ENCODE results near the gene RPP38.

RPP38 gene

GRCh38 chr10:15140698-15141097 lies 43.5 kb downstream of the RPP38 start:
- Histone ChIP-seq H3K4me1 (ENCODE audit: control insufficient read depth, insufficient read depth, low read length) (no peaks in the 10 kb centered on the region), H3K4me3 (ENCODE audit: low read length) (no peak overlapping the region), H3K9me3 (ENCODE audit: control insufficient read depth, low read length) (no peaks in the 10 kb centered on the region), H3K36me3 (ENCODE audit: control insufficient read depth, insufficient read depth, low read length) (no peaks in the 10 kb centered on the region), H3K27me3 (ENCODE audit: control insufficient read depth, insufficient read depth, low read length) (no peaks in the 10 kb centered on the region), H3K9ac (ENCODE audit: low read length) (no peak overlapping the region)

DNA sequence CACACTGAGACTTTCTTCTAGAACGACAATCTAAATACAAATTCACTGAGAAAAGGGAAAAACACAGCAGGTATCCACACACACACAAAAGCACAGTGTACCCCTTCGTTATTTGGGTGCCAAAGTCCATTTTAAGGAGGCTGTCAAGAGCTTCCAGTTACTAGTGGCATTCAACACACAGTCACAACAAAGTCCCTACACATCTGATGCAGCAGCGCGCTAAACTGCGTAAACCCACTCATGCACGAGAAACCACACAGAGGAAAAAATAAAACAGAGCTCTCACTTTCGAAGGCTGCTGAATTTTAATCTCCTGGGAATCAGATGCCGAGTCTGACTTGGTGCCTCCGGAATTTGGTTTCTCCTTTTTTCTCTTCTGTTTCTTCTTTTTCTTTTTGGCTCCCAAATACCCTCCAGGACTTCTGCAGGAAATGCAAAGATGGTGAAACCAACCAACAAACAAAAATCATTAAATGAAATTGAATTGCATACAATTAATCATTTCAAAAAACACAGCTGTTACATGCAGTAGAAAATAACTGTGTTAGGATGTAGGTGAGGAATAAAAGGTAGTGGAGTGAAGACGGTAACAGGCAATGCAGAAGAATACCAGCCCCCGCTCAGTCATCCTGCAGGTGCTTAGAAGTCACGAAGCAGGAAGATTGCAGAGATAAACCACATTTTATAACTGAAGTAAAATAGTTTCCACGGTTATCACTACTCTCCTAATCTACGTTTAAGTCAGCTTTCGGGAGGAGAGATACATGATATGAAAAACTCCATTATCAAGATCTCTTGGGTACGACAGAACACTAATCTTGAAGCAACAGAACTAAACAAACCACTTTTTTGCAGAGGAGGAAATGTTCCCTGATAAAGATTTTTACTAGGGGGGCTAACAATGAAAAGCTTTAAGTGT lies 44.2 kb downstream of the RPP38 start:
- H3K36me3 ChIP-seq (ENCODE audit: control insufficient read depth, insufficient read depth, low read length) = no peaks in the 10 kb centered on the region
- H3K4me3 ChIP-seq (ENCODE audit: low read length) = no peak overlapping the region
- no peaks in the 10 kb centered on the region for H3K9me3 ChIP-seq (ENCODE audit: control insufficient read depth, low read length)
- H3K4me1 ChIP-seq (ENCODE audit: control insufficient read depth, insufficient read depth, low read length) = no peaks in the 10 kb centered on the region
- H3K9ac ChIP-seq (ENCODE audit: low read length) = no peak overlapping the region
- H3K27me3 ChIP-seq (ENCODE audit: control insufficient read depth, insufficient read depth, low read length) = no peaks in the 10 kb centered on the region

- H3K27me3 ChIP-seq (ENCODE audit: control insufficient read depth, insufficient read depth, low read length) = no peaks in the 10 kb centered on the region
- no peaks in the 10 kb centered on the region for H3K9me3 ChIP-seq (ENCODE audit: control insufficient read depth, low read length)
- H3K4me3 ChIP-seq (ENCODE audit: low read length) = no peak overlapping the region
- no peaks in the 10 kb centered on the region for H3K4me1 ChIP-seq (ENCODE audit: control insufficient read depth, insufficient read depth, low read length)
- no peaks in the 10 kb centered on the region for H3K36me3 ChIP-seq (ENCODE audit: control insufficient read depth, insufficient read depth, low read length)
- no peak overlapping the region for H3K9ac ChIP-seq (ENCODE audit: low read length)
Observed at GRCh38 chr10:15144788-15145187, 47.6 kb downstream of the RPP38 start.

DNA sequence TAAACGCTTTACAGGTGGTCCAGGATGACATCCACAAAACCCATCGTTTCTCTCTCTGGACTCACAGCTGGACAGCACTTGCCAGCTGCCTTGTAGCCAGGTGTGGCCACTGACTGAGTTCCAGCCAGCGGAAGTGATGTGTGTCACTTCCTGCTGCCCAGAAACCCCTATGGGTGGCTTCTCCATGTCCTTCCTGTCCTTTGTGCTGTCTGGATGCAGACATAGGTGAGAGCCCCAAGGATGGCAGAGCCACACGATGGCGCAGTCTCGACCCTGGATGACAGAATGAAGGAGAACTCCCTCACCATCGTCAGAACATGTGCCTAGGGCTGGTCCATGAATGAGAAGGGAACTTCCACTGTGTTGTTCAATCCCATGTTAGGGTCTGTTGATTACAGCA lies 49.2 kb downstream of the RPP38 start:
- Histone ChIP-seq H3K36me3 (ENCODE audit: control insufficient read depth, insufficient read depth, low read length) (no peaks in the 10 kb centered on the region), H3K9me3 (ENCODE audit: control insufficient read depth, low read length) (no peaks in the 10 kb centered on the region), H3K9ac (ENCODE audit: low read length) (no peak overlapping the region), H3K4me3 (ENCODE audit: low read length) (no peak overlapping the region), H3K27me3 (ENCODE audit: control insufficient read depth, insufficient read depth, low read length) (no peaks in the 10 kb centered on the region), H3K4me1 (ENCODE audit: control insufficient read depth, insufficient read depth, low read length) (no peaks in the 10 kb centered on the region)

GRCh38 chr10:15147594-15148392 lies 50.6 kb downstream of the RPP38 start:
- Histone ChIP-seq H3K9me3 (ENCODE audit: control insufficient read depth, low read length) (no peaks in the 10 kb centered on the region), H3K27me3 (ENCODE audit: control insufficient read depth, insufficient read depth, low read length) (no peaks in the 10 kb centered on the region), H3K4me1 (ENCODE audit: control insufficient read depth, insufficient read depth, low read length) (peaks cover 8% of the 10 kb centered on the region), H3K4me3 (ENCODE audit: low read length) (no peak overlapping the region), H3K9ac (ENCODE audit: low read length) (no peak overlapping the region), H3K36me3 (ENCODE audit: control insufficient read depth, insufficient read depth, low read length) (no peaks in the 10 kb centered on the region)

GRCh38 chr10:15149042-15149771 lies 52.1 kb downstream of the RPP38 start:
- H3K27me3 ChIP-seq (ENCODE audit: control insufficient read depth, insufficient read depth, low read length) = no peaks in the 10 kb centered on the region
- no peak overlapping the region for H3K9ac ChIP-seq (ENCODE audit: low read length)
- H3K4me3 ChIP-seq (ENCODE audit: low read length) = no peak overlapping the region
- H3K4me1 ChIP-seq (ENCODE audit: control insufficient read depth, insufficient read depth, low read length) = peaks cover 9% of the 10 kb centered on the region
- no peaks in the 10 kb centered on the region for H3K9me3 ChIP-seq (ENCODE audit: control insufficient read depth, low read length)
- H3K36me3 ChIP-seq (ENCODE audit: control insufficient read depth, insufficient read depth, low read length) = no peaks in the 10 kb centered on the region

GRCh38 chr10:15150563-15150962 lies 53.4 kb downstream of the RPP38 start:
- H3K4me1 ChIP-seq (ENCODE audit: control insufficient read depth, insufficient read depth, low read length) = peaks cover 10% of the 10 kb centered on the region
- H3K27me3 ChIP-seq (ENCODE audit: control insufficient read depth, insufficient read depth, low read length) = no peaks in the 10 kb centered on the region
- no peaks in the 10 kb centered on the region for H3K36me3 ChIP-seq (ENCODE audit: control insufficient read depth, insufficient read depth, low read length)

DNA sequence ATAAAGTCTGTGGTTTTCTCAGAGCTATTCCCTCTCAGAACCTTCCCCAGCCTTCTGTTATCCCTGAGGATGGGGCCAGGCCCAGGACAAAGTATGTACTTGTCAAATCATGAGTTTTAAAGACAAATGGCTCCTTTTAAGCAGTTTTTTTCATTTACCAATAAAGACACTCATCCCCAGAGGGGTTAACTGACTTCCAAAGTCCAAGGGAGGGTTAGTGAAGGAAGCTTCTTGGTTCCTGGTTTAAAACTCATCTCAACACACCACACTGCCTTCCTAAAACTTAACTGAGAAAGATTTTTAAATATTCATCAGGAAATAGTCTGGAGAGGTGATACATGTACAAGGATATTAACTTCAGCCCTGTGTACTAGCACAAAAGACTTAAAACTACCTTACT lies 55.4 kb downstream of the RPP38 start:
- H3K27me3 ChIP-seq (ENCODE audit: control insufficient read depth, insufficient read depth, low read length) = no peaks in the 10 kb centered on the region
- H3K4me1 ChIP-seq (ENCODE audit: control insufficient read depth, insufficient read depth, low read length) = peaks cover 19% of the 10 kb centered on the region
- no peaks in the 10 kb centered on the region for H3K36me3 ChIP-seq (ENCODE audit: control insufficient read depth, insufficient read depth, low read length)
- no peak overlapping the region for H3K9ac ChIP-seq (ENCODE audit: low read length)
- no peaks in the 10 kb centered on the region for H3K9me3 ChIP-seq (ENCODE audit: control insufficient read depth, low read length)
- no peak overlapping the region for H3K4me3 ChIP-seq (ENCODE audit: low read length)

More at GRCh38 chr10:15150563-15150962, 53.4 kb downstream of the RPP38 start:
- Histone ChIP-seq H3K9ac (ENCODE audit: low read length) (no peak overlapping the region), H3K9me3 (ENCODE audit: control insufficient read depth, low read length) (no peaks in the 10 kb centered on the region), H3K4me3 (ENCODE audit: low read length) (no peak overlapping the region)
